ENCODE measurements around the gene RAB6B.
"Not testable (repeated sequence)": the region's sequence is repeated elsewhere in the genome, so short reads cannot be mapped to it uniquely, and the experiment has no call there.

Gene RAB6B

GRCh38 chr3:133804896-133805295 lies 90.8 kb downstream of the RAB6B start:
- DNase-seq, result no peak

GRCh38 chr3:133803469-133803868 lies 92.2 kb downstream of the RAB6B start:
- no peak for DNase-seq

GRCh38 chr3:133799794-133800585 lies 95.7 kb downstream of the RAB6B start:
- DNase-seq, result no peak

- no peak for DNase-seq
Measured at GRCh38 chr3:133797396-133798105, 98.1 kb downstream of the RAB6B start.

- DNase-seq, result no peak
Measured at GRCh38 chr3:133792171-133792763, 103.4 kb downstream of the RAB6B start.

DNA sequence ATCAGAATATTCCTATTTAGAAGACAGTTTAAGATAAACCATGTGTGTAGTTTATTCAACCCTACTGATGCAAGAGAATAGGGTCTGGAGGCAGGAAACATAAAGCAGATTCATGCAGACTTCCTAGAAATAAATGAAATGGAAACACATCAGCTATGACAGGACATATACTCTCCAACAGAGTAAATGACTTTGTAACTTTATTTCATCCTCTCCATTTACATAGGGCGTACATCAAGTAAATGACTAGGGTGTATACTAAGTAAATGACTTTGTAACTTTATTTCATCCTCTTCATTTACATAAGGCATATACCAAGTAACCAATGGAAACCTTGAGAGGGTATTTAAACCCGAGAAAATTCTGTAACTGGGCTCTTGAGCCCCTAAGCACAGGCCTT lies 107.7 kb downstream of the RAB6B start:
- DNase-seq, result no peak

GRCh38 chr3:133783762-133784161 lies 111.9 kb downstream of the RAB6B start:
- no peak for DNase-seq

GRCh38 chr3:133782454-133782853 lies 113.2 kb downstream of the RAB6B start:
- DNase-seq, result no peak

- no peak for DNase-seq
Measured at GRCh38 chr3:133781570-133781969, 114.1 kb downstream of the RAB6B start.

DNA sequence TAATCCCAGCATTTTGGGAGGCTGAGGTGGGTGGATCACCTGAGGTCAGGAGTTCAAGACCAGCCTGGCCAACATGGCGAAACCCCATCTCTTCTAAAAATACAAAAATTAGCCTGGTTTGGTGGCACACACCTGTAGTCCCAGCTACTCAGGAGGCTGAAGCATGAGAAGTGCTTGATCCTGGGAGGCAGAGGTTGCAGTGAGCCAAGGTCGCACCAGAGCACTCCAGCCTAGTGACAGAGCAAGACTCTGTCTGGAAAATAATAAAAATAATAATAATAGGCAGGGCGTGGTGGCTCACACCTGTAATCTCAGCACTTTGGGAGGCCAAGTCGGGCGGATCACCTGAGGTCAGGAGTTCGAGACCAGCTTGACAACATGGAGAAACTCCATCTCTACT lies 114.9 kb downstream of the RAB6B start:
- not testable (repeated sequence) for DNase-seq

DNA sequence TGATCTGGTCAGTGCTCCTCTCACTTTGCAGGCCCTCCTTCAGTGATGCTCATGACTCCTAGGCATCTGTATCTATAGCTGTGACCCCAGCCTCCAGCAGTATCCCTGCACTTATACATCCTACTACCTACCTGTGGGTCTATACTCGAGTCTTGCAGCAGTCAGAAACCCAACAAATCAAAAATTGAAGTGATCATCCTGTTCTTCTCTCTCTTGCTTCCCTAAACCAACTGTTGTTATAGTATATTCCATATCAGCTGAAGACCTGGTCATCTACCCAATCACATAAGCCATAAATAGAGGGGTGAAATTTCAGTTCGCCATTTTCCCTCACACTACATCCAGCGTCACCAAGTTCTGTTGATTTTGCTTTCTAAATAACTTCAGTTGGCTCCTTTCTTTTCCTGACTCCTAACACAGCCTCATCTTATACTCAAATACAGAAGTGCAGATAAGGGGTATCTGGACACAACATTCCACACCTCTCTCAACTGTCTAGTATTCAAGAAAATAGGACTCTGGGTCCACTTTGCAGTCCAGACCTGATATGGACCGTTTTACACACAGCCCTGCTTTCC lies 116.0 kb downstream of the RAB6B start:
- no peak for DNase-seq

DNA sequence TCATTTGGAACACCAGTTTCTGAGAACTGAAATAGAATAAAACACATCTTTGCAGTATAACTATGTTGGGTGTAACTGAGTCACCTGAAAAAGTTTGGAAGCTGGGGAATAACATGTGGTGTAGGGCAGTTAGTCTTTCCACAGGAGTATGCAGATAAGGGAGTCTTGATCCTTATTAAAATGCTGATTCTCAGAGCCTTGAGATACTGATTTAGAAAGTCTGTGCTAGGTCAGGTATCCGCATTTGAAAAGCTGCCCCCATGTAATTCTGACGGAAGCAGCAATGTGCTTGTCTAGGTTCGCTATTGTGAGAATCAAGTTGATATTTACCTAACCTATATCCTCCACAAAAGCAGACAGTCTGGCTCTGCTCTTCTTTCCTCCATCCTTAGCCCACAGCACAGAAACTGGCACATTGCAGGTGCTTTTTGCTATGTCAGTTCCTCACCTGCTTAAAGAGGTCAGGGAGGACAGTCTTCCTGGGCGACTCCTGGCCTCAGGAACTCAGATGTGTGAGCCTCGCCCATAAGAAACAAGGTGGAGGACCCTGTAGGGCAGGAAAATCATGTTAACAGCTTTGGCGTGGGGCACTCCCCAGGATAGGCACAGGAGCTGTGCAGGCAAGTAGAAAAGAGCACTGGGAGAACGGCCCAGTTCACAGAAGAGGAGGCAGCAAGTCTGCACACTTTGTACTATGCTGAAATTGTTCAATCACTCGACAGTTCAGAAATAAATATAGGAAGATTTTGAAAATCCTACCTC lies 117.7 kb downstream of the RAB6B start:
- no peak for DNase-seq

- no peak for DNase-seq
Measured at GRCh38 chr3:133776794-133777438, 118.8 kb downstream of the RAB6B start.

GRCh38 chr3:133775835-133776234 lies 119.8 kb downstream of the RAB6B start:
- DNase-seq, result no peak

DNA sequence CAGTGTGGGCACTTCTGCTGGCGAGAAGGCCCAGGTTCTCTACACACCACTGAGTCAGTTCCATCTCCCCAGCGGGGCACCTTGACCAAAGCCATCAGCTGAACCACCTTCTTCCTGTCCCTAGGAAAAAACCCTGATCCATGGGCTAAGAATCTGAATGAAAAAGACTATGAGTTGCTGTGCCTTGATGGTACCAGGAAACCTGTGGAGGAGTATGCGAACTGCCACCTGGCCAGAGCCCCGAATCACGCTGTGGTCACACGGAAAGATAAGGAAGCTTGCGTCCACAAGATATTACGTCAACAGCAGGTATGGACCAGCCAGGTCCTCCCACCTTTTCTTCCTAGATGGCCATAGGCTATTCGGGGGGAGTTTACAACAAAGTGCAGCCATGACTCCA lies 120.4 kb downstream of the RAB6B start:
- no peak for DNase-seq
